H1 (cell line): ENCODE results near the gene MAP1B. TPM values are rescaled to one million over a fixed set of nuclear protein-coding genes. Genes with fewer than 3 reads are reported as not detected.

Experiments used
- CTCF ChIA-PET: fragments of 300-600 bp; sonication (Branson Sonifier 250); formaldehyde crosslinking; loops from one replicate; lab custom pipeline; 2021; ENCODE audit not compliant: partially characterized antibody; lab: Charles Lee
- POLR2A ChIA-PET: fragments of 300-600 bp; sonication (Branson Sonifier 250); formaldehyde crosslinking; loops from one replicate; lab custom pipeline; 2021; ENCODE audit warnings: inconsistent platforms; ENCODE audit not compliant: partially characterized antibody; lab: Charles Lee
- DNase-seq, 2 experiments: peaks; one replicate each; pipeline versions ENCODE4 v3.0.0 to v3.0.0-alpha.2; 2010 to 2022; ENCODE audit warnings: low spot score in 2 of 2, low read depth in 1 of 2, mixed read lengths in 1 of 2
- FAIRE-seq: peaks from 2 replicates; lab custom pipeline; 2011; peaks lifted over from hg19 to GRCh38; lab: Jason Lieb, UNC
- H2AFZ ChIP-seq: 2 replicates; pipeline ENCODE4 v1.8.1; 2012; ENCODE audit warnings: low read length, inconsistent platforms
- H2AK5ac ChIP-seq: 2 replicates; pipeline ENCODE4 v1.6.1; 2013; ENCODE audit warnings: low read depth, low read length
- H2BK120ac ChIP-seq: replicated peaks from 2 replicates; pipeline ENCODE3; 2013; ENCODE audit warnings: low read depth, low read length, inconsistent platforms
- H2BK12ac ChIP-seq: 2 replicates; pipeline ENCODE4 v1.6.1; 2013; ENCODE audit warnings: low read depth, low read length
- H2BK15ac ChIP-seq: 2 replicates; pipeline ENCODE4 v1.6.1; 2013; ENCODE audit warnings: low read length
- H2BK20ac ChIP-seq: 2 replicates; pipeline ENCODE4 v1.6.1; 2013; ENCODE audit warnings: low read length
- H2BK5ac ChIP-seq: 2 replicates; pipeline ENCODE4 v1.6.1; 2013; ENCODE audit warnings: low read depth, low read length
- H3K14ac ChIP-seq: 2 replicates; pipeline ENCODE4 v1.6.1; 2013; ENCODE audit warnings: inconsistent platforms; ENCODE audit not compliant: insufficient read length
- H3K18ac ChIP-seq: 2 replicates; pipeline ENCODE4 v1.6.1; 2013; ENCODE audit warnings: low read length; ENCODE audit errors: extremely low read depth
- H3K23ac ChIP-seq: 2 replicates; pipeline ENCODE4 v1.6.1; 2013; ENCODE audit warnings: inconsistent platforms; ENCODE audit not compliant: insufficient read length
- H3K23me2 ChIP-seq: 2 replicates; pipeline ENCODE4 v1.6.1; 2013; ENCODE audit warnings: low read depth, low read length
- H3K27ac ChIP-seq: 2 replicates; pipeline ENCODE4 v1.6.1; 2011; ENCODE audit warnings: low read depth, low read length, inconsistent platforms
- H3K27me3 ChIP-seq, 4 experiments: replicated peaks in 1 of 4; 1 replicate in 1 of 4; 2 replicates in 3 of 4; pipeline versions ENCODE4 v1.6.1 to v1.8.1; 2011 to 2013; ENCODE audit warnings: low read length in 3 of 4, mild to moderate bottlenecking in 3 of 4, inconsistent platforms in 2 of 4, mixed read lengths in 2 of 4, moderate library complexity in 1 of 4; ENCODE audit not compliant: control insufficient read depth in 3 of 4, insufficient read depth in 3 of 4; ENCODE audit errors: extremely low read depth in 1 of 4
- H3K36me3 ChIP-seq, 4 experiments: 2 replicates each; pipeline versions ENCODE4 v1.6.1 to v1.8.1; 2011 to 2013; ENCODE audit warnings: mild to moderate bottlenecking in 4 of 4, low read length in 3 of 4, moderate library complexity in 2 of 4, control low read depth in 1 of 4, inconsistent platforms in 1 of 4; ENCODE audit not compliant: insufficient read depth in 4 of 4, control insufficient read depth in 2 of 4
- H3K4ac ChIP-seq: replicated peaks from 2 replicates; pipeline ENCODE3; 2013; ENCODE audit warnings: low read length, low read depth, mixed read lengths, inconsistent platforms; ENCODE audit not compliant: insufficient read length
- H3K4me1 ChIP-seq, 4 experiments: replicated peaks in 1 of 4; 1 replicate in 1 of 4; 2 replicates in 3 of 4; pipeline versions ENCODE4 v1.6.1 to v1.8.1; 2011 to 2013; ENCODE audit warnings: low read length in 3 of 4, inconsistent platforms in 2 of 4, mixed read lengths in 1 of 4; ENCODE audit not compliant: insufficient read depth in 4 of 4, control insufficient read depth in 3 of 4
- H3K4me2 ChIP-seq, 2 experiments: 2 replicates each; pipeline versions ENCODE4 v1.6.1 to v1.8.1; 2011 to 2013; ENCODE audit warnings: low read depth in 2 of 2, low read length in 2 of 2, control low read depth in 1 of 2, inconsistent platforms in 1 of 2, mild to moderate bottlenecking in 1 of 2; ENCODE audit not compliant: insufficient read depth in 1 of 2
- H3K4me3 ChIP-seq, 4 experiments: fragments of 200-600, 300-600 bp in 1 of 4; sonication (generic), shearing (Covaris generic), sonication (Bioruptor Twin) in 1 of 4; 2 replicates each; pipeline versions ENCODE4 v1.5.1 to v1.8.1; 2011 to 2016; ENCODE audit warnings: low read length in 4 of 4, low read depth in 3 of 4, control low read depth in 2 of 4, inconsistent platforms in 2 of 4, mild to moderate bottlenecking in 2 of 4, mixed read lengths in 1 of 4, moderate library complexity in 1 of 4; ENCODE audit not compliant: insufficient read depth in 2 of 4; ENCODE audit errors: extremely low read depth in 1 of 4
- H3K56ac ChIP-seq: replicated peaks from 2 replicates; pipeline ENCODE3; 2013; ENCODE audit warnings: low read depth, mild to moderate bottlenecking, mixed read lengths, low read length, inconsistent platforms; ENCODE audit not compliant: insufficient read length
- H3K79me1 ChIP-seq: 2 replicates; pipeline ENCODE4 v1.6.1; 2013; ENCODE audit warnings: low read depth, low read length, control low read depth
- H3K79me2 ChIP-seq, 2 experiments: 2 replicates each; pipeline versions ENCODE4 v1.6.1 to v1.8.1; 2012 to 2013; ENCODE audit warnings: low read length in 2 of 2, mild to moderate bottlenecking in 2 of 2, inconsistent platforms in 1 of 2; ENCODE audit not compliant: insufficient read depth in 2 of 2, control insufficient read depth in 1 of 2
- H3K9ac ChIP-seq, 4 experiments: replicated peaks in 1 of 4; 1 replicate in 1 of 4; 2 replicates in 3 of 4; pipeline versions ENCODE4 v1.6.1 to v1.8.1; 2011 to 2013; ENCODE audit warnings: low read depth in 3 of 4, low read length in 3 of 4, control low read depth in 2 of 4, mild to moderate bottlenecking in 2 of 4, moderate library complexity in 2 of 4, inconsistent platforms in 1 of 4; ENCODE audit errors: extremely low read depth in 1 of 4
- H3K9me3 ChIP-seq, 2 experiments: 2 replicates each; pipeline versions ENCODE4 v1.6.1 to v1.8.1; 2012 to 2013; ENCODE audit warnings: mild to moderate bottlenecking in 2 of 2, moderate library complexity in 2 of 2, control low read depth in 1 of 2, inconsistent platforms in 1 of 2, low read depth in 1 of 2, low read length in 1 of 2, mixed read lengths in 1 of 2; ENCODE audit not compliant: insufficient read depth in 2 of 2
- H4K20me1 ChIP-seq, 2 experiments: replicated peaks in 1 of 2; 2 replicates each; pipeline versions ENCODE3 to v1.8.1; 2011 to 2013; ENCODE audit warnings: inconsistent platforms in 2 of 2, low read length in 2 of 2, mild to moderate bottlenecking in 1 of 2; ENCODE audit not compliant: insufficient read depth in 2 of 2, control insufficient read depth in 1 of 2
- H4K5ac ChIP-seq: 2 replicates; pipeline ENCODE4 v1.6.1; 2013; ENCODE audit warnings: low read length, low read depth, mixed read lengths, inconsistent platforms; ENCODE audit not compliant: insufficient read length
- H4K8ac ChIP-seq: 2 replicates; pipeline ENCODE4 v1.8.0; 2013; ENCODE audit warnings: mild to moderate bottlenecking, moderate library complexity, low read length, inconsistent platforms; ENCODE audit not compliant: insufficient read depth; ENCODE audit errors: extremely low read depth
- H4K91ac ChIP-seq: replicated peaks from 2 replicates; pipeline ENCODE3; 2013; ENCODE audit warnings: low read length, mixed read lengths, inconsistent platforms; ENCODE audit not compliant: insufficient read length
- KDM5A ChIP-seq: fragments of 200-600 bp; IDR thresholded peaks from 2 replicates; pipeline ENCODE4 v1.7.1; 2012; ENCODE audit warnings: mild to moderate bottlenecking, low read length, inconsistent platforms, mixed read lengths
- WGBS, 2 experiments: shearing (Covaris generic) in 1 of 2; methylation state at CpG; one replicate each; pipeline versions ENCODE4 v1.1.6 to v1.1.7; 2013 to 2015; ENCODE audit warnings: low lambda C conversion rate in 2 of 2, mixed read lengths in 2 of 2, inconsistent platforms in 1 of 2, low coverage in 1 of 2, missing lambda C conversion rate in 1 of 2; ENCODE audit not compliant: insufficient replicate concordance in 2 of 2, insufficient coverage in 1 of 2, insufficient read length in 1 of 2; ENCODE audit errors: extremely low coverage in 1 of 2, missing lambda C conversion rate in 1 of 2; 5-methylcytosine and 5-hydroxymethylcytosine counted together
- microRNA-seq, 2 experiments: library from miRNA; unstranded; fragments of <30 nt; microRNA quantifications; one replicate each; pipeline versions ENCODE4 to v1.2.0, GENCODE V29; 2016 to 2020; ENCODE audit warnings: borderline microRNAs expressed in 2 of 2, borderline number of aligned reads in 2 of 2, borderline replicate concordance in 1 of 2
- polyA plus RNA-seq, 7 experiments: library from polyadenylated mRNA; depleted of rRNA in 3 of 7; stranded (reverse) in 5 of 7; unstranded in 2 of 7; fragments of >200 nt in 5 of 7; fragments of 200-250 nt in 2 of 7; gene quantifications; 1 replicate in 5 of 7; 2 replicates in 1 of 7; 4 replicates in 1 of 7; pipeline versions ENCODE4 v1.2.1 to v1.2.3, GENCODE V29; 2011 to 2013; ENCODE audit warnings: missing spikeins in 2 of 7, mixed read lengths in 2 of 7
- small RNA-seq: library from polyadenylated mRNA; stranded (forward); fragments of <200 nt; extraction: miRNeasy Mini kit (QIAGEN cat#:217004); gene quantifications from one replicate; pipeline ENCODE3, GENCODE V24; 2013; ENCODE audit not compliant: insufficient read depth
- total RNA-seq: library from RNA; stranded (reverse); fragmentation: NEBNext Ultra II Directional; extraction: Animal tissue kit (Norgen Biotek cat#: 25700); gene quantifications from 2 replicates; pipeline ENCODE4 v1.2.1, GENCODE V29; 2021

Gene MAP1B
- total and polyA plus RNA-seq, 2 of the 8 experiments (the other 6 are each of a cell fraction or from before 2014, with no cell fraction given) = 24.5 to 120 TPM

GRCh38 chr5:72256536-72256935, 149.3 kb downstream of the MAP1B start:
- Histone ChIP-seq H2BK5ac (no peak overlapping the region), H3K4ac (no peak overlapping the region), H3K9me3 (no peaks in the 10 kb centered on the region), H2BK15ac (no peak overlapping the region), H3K9ac (no peak overlapping the region), H3K4me1 (no peaks in the 10 kb centered on the region), H3K56ac (no peak overlapping the region), H3K4me3 (no peak overlapping the region), H3K4me2 (no peak overlapping the region), H4K20me1 (peaks cover 0 to 1% of the 10 kb centered on the region in 2 experiments), H3K23ac (no peak overlapping the region), H2AFZ (no peak overlapping the region), H2BK120ac (no peak overlapping the region), H2BK20ac (no peak overlapping the region)
- DNase-seq = no peak
- CTCF ChIA-PET = interaction anchor here (1.0 to 1.4 kb wide), 3 partner anchors 13 to 100 kb away, joined by 3 to 4 read pairs (median 3); no protein-coding TSS in a partner anchor
- no peak for TF ChIP-seq KDM5A
- TF ChIP-seq, all 59 proteins: peak for 0
- no peak for FAIRE-seq
- no peak overlapping the region for H3K27ac ChIP-seq
- no peak overlapping the region for H4K91ac ChIP-seq
- 95% methylated on average over 2 of the region's 2 CpGs; no CpG with 5 or more reads in 1 of the 2 experiments for WGBS, 2 experiments
- H4K5ac ChIP-seq = no peak overlapping the region
- no peak overlapping the region for H3K14ac ChIP-seq
- peaks cover 0 to 6% of the 10 kb centered on the region in 2 experiments; a peak in 2 of 4 replicates for H3K79me2 ChIP-seq
- POLR2A ChIA-PET = no interaction called here
- no peaks in the 10 kb centered on the region; a peak in 3 of 8 replicates for H3K36me3 ChIP-seq
- no peak overlapping the region for H2AK5ac ChIP-seq
- H2BK12ac ChIP-seq = no peak overlapping the region
- H3K23me2 ChIP-seq = no peaks in the 10 kb centered on the region
- H3K18ac ChIP-seq = no peak overlapping the region
- H3K79me1 ChIP-seq = peaks cover 2% of the 10 kb centered on the region; the same call in 1 of the 2 replicates
- H3K27me3 ChIP-seq = no peaks in the 10 kb centered on the region
- no peak overlapping the region for H4K8ac ChIP-seq

Small RNA genes within 50 kb of the gene (microRNA-seq; reads per million reads assigned to microRNA genes)
- 0.20 to 0.23 reads per million in 2 experiments for gene MIR4803

Small RNA genes within 50 kb of the gene (small RNA-seq; reads per million reads assigned to genes)
- 0.69 reads per million for gene MIR4803

Other genes starting within 250 kb of the MAP1B start
- gene MRPS27, start 212.8 kb downstream of the MAP1B start, total RNA-seq = 102 and 105 TPM in 2 replicates
- 86.1 and 93.2 TPM in 2 replicates for gene MRPS27, start 212.8 kb downstream of the MAP1B start, polyA plus RNA-seq (2011; rRNA removed)
- 12.6 and 15.4 TPM in 2 replicates for gene PTCD2, start 212.9 kb downstream of the MAP1B start, total RNA-seq
- 5.6 and 7.3 TPM in 2 replicates for gene PTCD2, start 212.9 kb downstream of the MAP1B start, polyA plus RNA-seq (2011; rRNA removed)